Keratinocyte (primary cell): ENCODE data around the gene CLRN1. TPM values are rescaled to one million over a fixed set of nuclear protein-coding genes. Genes with fewer than 3 reads are reported as not detected.

ENCODE experiments used
- DNase-seq: peaks from one replicate; pipeline ENCODE4 v3.0.0-alpha.2; 2011; ENCODE audit warnings: low read depth, missing footprints, low spot score
- FAIRE-seq: peaks from 2 replicates; lab custom pipeline; 2011; peaks lifted over from hg19 to GRCh38; lab: Jason Lieb, UNC
- H2AFZ ChIP-seq: 2 replicates; pipeline ENCODE4 v1.6.0; 2012; ENCODE audit warnings: low read length, control low read depth, inconsistent platforms; ENCODE audit not compliant: control insufficient read depth
- H3K27ac ChIP-seq: 2 replicates; pipeline ENCODE4 v1.5.1; 2011; ENCODE audit warnings: low read length; ENCODE audit not compliant: control insufficient read depth, insufficient read depth
- H3K27me3 ChIP-seq: 3 replicates; pipeline ENCODE4 v1.6.0; 2011; ENCODE audit warnings: low read length; ENCODE audit not compliant: control insufficient read depth, insufficient read depth; ENCODE audit errors: extremely low read depth
- H3K36me3 ChIP-seq, 2 experiments: 2 replicates in 1 of 2; 3 replicates in 1 of 2; pipeline ENCODE4 v1.5.1; 2011; ENCODE audit warnings: low read length in 2 of 2, mild to moderate bottlenecking in 1 of 2; ENCODE audit not compliant: control insufficient read depth in 2 of 2, insufficient read depth in 2 of 2; ENCODE audit errors: extremely low read depth in 1 of 2
- H3K4me1 ChIP-seq: 3 replicates; pipeline ENCODE4 v1.5.1; 2011; ENCODE audit warnings: low read length; ENCODE audit not compliant: control insufficient read depth, insufficient read depth; ENCODE audit errors: extremely low read depth
- H3K4me2 ChIP-seq: 3 replicates; pipeline ENCODE4 v1.6.0; 2011; ENCODE audit warnings: low read depth, low read length; ENCODE audit not compliant: control insufficient read depth, insufficient read depth; ENCODE audit errors: extremely low read depth
- H3K4me3 ChIP-seq, 3 experiments: fragments of 200-600 bp in 1 of 3; sonication (generic) in 1 of 3; 2 replicates in 2 of 3; 3 replicates in 1 of 3; pipeline ENCODE4 v1.5.1; 2011 to 2016; ENCODE audit warnings: low read length in 3 of 3, mild to moderate bottlenecking in 3 of 3, control low read depth in 2 of 3, inconsistent platforms in 1 of 3, low read depth in 1 of 3, mixed read lengths in 1 of 3, mixed run types in 1 of 3, moderate library complexity in 1 of 3; ENCODE audit not compliant: control insufficient read depth in 2 of 3, insufficient read depth in 2 of 3; ENCODE audit errors: extremely low read depth in 1 of 3
- H3K79me2 ChIP-seq: 2 replicates; pipeline ENCODE4 v1.6.0; 2012; ENCODE audit warnings: low read length; ENCODE audit not compliant: control insufficient read depth, insufficient read depth
- H3K9ac ChIP-seq: 3 replicates; pipeline ENCODE4 v1.6.0; 2011; ENCODE audit warnings: low read length; ENCODE audit not compliant: control insufficient read depth, insufficient read depth; ENCODE audit errors: extremely low read depth
- H3K9me1 ChIP-seq: 3 replicates; pipeline ENCODE4 v1.6.0; 2011; ENCODE audit warnings: low read length; ENCODE audit not compliant: control insufficient read depth, insufficient read depth; ENCODE audit errors: extremely low read depth
- H3K9me3 ChIP-seq: 2 replicates; pipeline ENCODE4 v1.5.1; 2012; ENCODE audit warnings: low read depth, low read length; ENCODE audit not compliant: control insufficient read depth
- H4K20me1 ChIP-seq: 3 replicates; pipeline ENCODE4 v1.6.0; 2011; ENCODE audit warnings: low read length; ENCODE audit not compliant: control insufficient read depth, insufficient read depth; ENCODE audit errors: extremely low read depth
- CTCF ChIP-seq, 3 experiments: IDR thresholded peaks in 1 of 3; conservative IDR thresholded peaks in 1 of 3; optimal IDR thresholded peaks in 1 of 3; 2 replicates in 2 of 3; 3 replicates in 1 of 3; pipeline versions ENCODE3 to v1.5.1; 2011; ENCODE audit warnings: low read length in 3 of 3, mild to moderate bottlenecking in 3 of 3, moderate library complexity in 2 of 3, control low read depth in 1 of 3, inconsistent platforms in 1 of 3; ENCODE audit not compliant: insufficient read depth in 2 of 3; ENCODE audit errors: extremely low read depth in 1 of 3
- EZH2 ChIP-seq: IDR thresholded peaks from one replicate; pipeline ENCODE4 v1.6.1; 2012; ENCODE audit warnings: inconsistent platforms, mild to moderate bottlenecking, low read length, moderate library complexity
- dilution Hi-C: fragments of 300-500 bp; cut with MboI; formaldehyde crosslinking; loops from one replicate; pipeline ENCODE4 v1.7.0; 2020; ENCODE audit warnings: low sequenced_read_pairs; ENCODE audit not compliant: extremely low pct_ligation_motif_present
- polyA plus RNA-seq, 5 experiments: library from polyadenylated mRNA; depleted of rRNA in 3 of 5; stranded (reverse) in 3 of 5; stranded (forward) in 1 of 5; unstranded in 1 of 5; fragments of >200 nt; gene quantifications; 1 replicate in 1 of 5; 2 replicates in 3 of 5; 3 replicates in 1 of 5; pipeline versions ENCODE4 v1.2.1 to v1.2.3, GENCODE V29; 2011 to 2012; ENCODE audit warnings: missing spikeins in 2 of 5, low read depth in 1 of 5, low replicate concordance in 1 of 5

The CLRN1 gene
- polyA plus RNA-seq, 1 donor (not counting 4 experiments of a cell fraction or from before 2014, with no cell fraction given): not detected

GRCh38 chr3:150968341-150969035 is 4.0 kb downstream of the CLRN1 start:
- Histone ChIP-seq H3K79me2 (no peaks in the 10 kb centered on the region), H3K9me1 (no peaks in the 10 kb centered on the region), H3K27ac (no peak overlapping the region), H4K20me1 (no peaks in the 10 kb centered on the region), H3K36me3 (no peaks in the 10 kb centered on the region), H3K27me3 (peaks cover 3% of the 10 kb centered on the region), H3K4me2 (no peak overlapping the region), H2AFZ (no peak overlapping the region), H3K4me3 (no peak overlapping the region), H3K4me1 (peaks cover 9% of the 10 kb centered on the region), H3K9me3 (no peaks in the 10 kb centered on the region), H3K9ac (no peak overlapping the region)
- DNase-seq (no peak), FAIRE-seq (no peak)
- dilution Hi-C loops: no loop called here
- no peak for TF ChIP-seq EZH2
- TF ChIP-seq CTCF (optimal IDR thresholded peaks at IDR 0.05 in 1 of 3, IDR thresholded peaks at IDR 0.05 in 1 of 3, conservative IDR thresholded peaks at IDR 0.05 in 1 of 3; ENCODE audit: extremely low read depth in 1 of 3, insufficient read depth in 2 of 3, low read length in 3 of 3): no peak

GRCh38 chr3:150965436-150965835 is 7.1 kb downstream of the CLRN1 start:
- DNase-seq (no peak), FAIRE-seq (no peak)
- H4K20me1 ChIP-seq: no peaks in the 10 kb centered on the region
- no peaks in the 10 kb centered on the region for H3K79me2 ChIP-seq
- no peaks in the 10 kb centered on the region for H3K9me1 ChIP-seq
- peaks cover 2% of the 10 kb centered on the region for H3K27me3 ChIP-seq
- dilution Hi-C loops: no loop called here
- no peak overlapping the region for H3K27ac ChIP-seq
- no peak overlapping the region for H2AFZ ChIP-seq
- H3K36me3 ChIP-seq: no peaks in the 10 kb centered on the region
- H3K4me3 ChIP-seq: no peak overlapping the region
- H3K4me2 ChIP-seq: no peak overlapping the region
- no peak overlapping the region for H3K9ac ChIP-seq
- no peaks in the 10 kb centered on the region for H3K9me3 ChIP-seq
- no peak for TF ChIP-seq CTCF (optimal IDR thresholded peaks at IDR 0.05 in 1 of 3, IDR thresholded peaks at IDR 0.05 in 1 of 3, conservative IDR thresholded peaks at IDR 0.05 in 1 of 3; ENCODE audit: extremely low read depth in 1 of 3, insufficient read depth in 2 of 3, low read length in 3 of 3)
- TF ChIP-seq EZH2: no peak
- H3K4me1 ChIP-seq: peaks cover under 1% of the 10 kb centered on the region
